Keratinocyte (primary cell): Measurements from ENCODE around the gene MMP3.

Source experiments
- EZH2 ChIP-seq: IDR thresholded peaks from one replicate; pipeline ENCODE4 v1.6.1; 2012; ENCODE audit warnings: inconsistent platforms, mild to moderate bottlenecking, low read length, moderate library complexity
- TF ChIP-seq, protein P1 (sequence below), 3 experiments: IDR thresholded peaks in 1 of 3; conservative IDR thresholded peaks in 1 of 3; optimal IDR thresholded peaks in 1 of 3; 2 replicates in 2 of 3; 3 replicates in 1 of 3; pipeline versions ENCODE3 to v1.5.1; 2011; ENCODE audit warnings: low read length in 3 of 3, mild to moderate bottlenecking in 3 of 3, moderate library complexity in 2 of 3, control low read depth in 1 of 3, inconsistent platforms in 1 of 3; ENCODE audit not compliant: insufficient read depth in 2 of 3; ENCODE audit errors: extremely low read depth in 1 of 3

DNA sequence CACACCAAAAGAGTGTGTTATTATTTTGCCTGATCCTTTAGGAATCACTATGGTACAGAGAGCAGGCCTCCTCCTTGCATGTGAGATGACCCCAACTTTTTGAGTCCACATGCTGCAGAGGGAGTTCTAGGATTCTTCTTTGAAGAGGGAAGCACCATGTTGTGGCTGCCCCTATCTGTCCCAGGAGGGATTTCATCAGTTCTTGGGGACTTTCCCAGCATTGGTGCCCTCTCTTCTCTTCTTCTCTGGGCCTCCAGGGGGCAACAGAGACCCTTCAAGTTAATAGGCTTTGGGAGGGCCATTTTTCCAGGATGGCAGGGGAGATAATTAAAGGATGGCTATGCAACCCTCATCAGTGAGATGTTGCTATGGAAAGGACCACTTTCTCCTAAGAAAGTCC lies 49.0 kb downstream of the MMP3 start:
- TF ChIP-seq, protein P1, sequence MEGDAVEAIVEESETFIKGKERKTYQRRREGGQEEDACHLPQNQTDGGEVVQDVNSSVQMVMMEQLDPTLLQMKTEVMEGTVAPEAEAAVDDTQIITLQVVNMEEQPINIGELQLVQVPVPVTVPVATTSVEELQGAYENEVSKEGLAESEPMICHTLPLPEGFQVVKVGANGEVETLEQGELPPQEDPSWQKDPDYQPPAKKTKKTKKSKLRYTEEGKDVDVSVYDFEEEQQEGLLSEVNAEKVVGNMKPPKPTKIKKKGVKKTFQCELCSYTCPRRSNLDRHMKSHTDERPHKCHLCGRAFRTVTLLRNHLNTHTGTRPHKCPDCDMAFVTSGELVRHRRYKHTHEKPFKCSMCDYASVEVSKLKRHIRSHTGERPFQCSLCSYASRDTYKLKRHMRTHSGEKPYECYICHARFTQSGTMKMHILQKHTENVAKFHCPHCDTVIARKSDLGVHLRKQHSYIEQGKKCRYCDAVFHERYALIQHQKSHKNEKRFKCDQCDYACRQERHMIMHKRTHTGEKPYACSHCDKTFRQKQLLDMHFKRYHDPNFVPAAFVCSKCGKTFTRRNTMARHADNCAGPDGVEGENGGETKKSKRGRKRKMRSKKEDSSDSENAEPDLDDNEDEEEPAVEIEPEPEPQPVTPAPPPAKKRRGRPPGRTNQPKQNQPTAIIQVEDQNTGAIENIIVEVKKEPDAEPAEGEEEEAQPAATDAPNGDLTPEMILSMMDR (optimal IDR thresholded peaks at IDR 0.05 in 1 of 3, IDR thresholded peaks at IDR 0.05 in 1 of 3, conservative IDR thresholded peaks at IDR 0.05 in 1 of 3; ENCODE audit: extremely low read depth in 1 of 3, insufficient read depth in 2 of 3, low read length in 3 of 3), result peak; percentile 29 to 54 (median 40)
- TF ChIP-seq EZH2, result no peak
